BE2C (cell line): Measurements from ENCODE around the gene CAB39.

Experiments used
- DNase-seq: peaks from one replicate; pipeline ENCODE4 v3.0.0-alpha.2; 2020
- H3K27me3 ChIP-seq: fragments of 250-450 bp; sonication (Bioruptor Pico); 2 replicates; pipeline ENCODE4 v1.5.1; 2020; ENCODE audit warnings: mild to moderate bottlenecking
- H3K36me3 ChIP-seq: fragments of 250-450 bp; sonication (Bioruptor Pico); 2 replicates; pipeline ENCODE4 v1.5.1; 2020; ENCODE audit warnings: mild to moderate bottlenecking
- H3K4me1 ChIP-seq: fragments of 250-450 bp; sonication (Bioruptor Pico); 2 replicates; pipeline ENCODE4 v1.5.1; 2020
- H3K4me3 ChIP-seq: 2 replicates; pipeline ENCODE4 v1.5.1; 2011; ENCODE audit warnings: low read depth, low read length
- H3K9me3 ChIP-seq: fragments of 250-450 bp; sonication (Bioruptor Pico); 2 replicates; pipeline ENCODE4 v1.5.1; 2020
- TF ChIP-seq, protein P1 (sequence below): IDR thresholded peaks from 2 replicates; pipeline ENCODE4 v1.5.1; 2012; ENCODE audit warnings: mild to moderate bottlenecking, low read depth, low read length

The CAB39 gene

GRCh38 chr2:230850358-230850658 lies 137.7 kb downstream of the CAB39 start:
- Histone ChIP-seq H3K4me1 (no peaks in the 10 kb centered on the region), H3K9me3 (no peaks in the 10 kb centered on the region), H3K36me3 (no peaks in the 10 kb centered on the region), H3K27me3 (no peaks in the 10 kb centered on the region), H3K4me3 (no peak overlapping the region)
- TF ChIP-seq, protein P1, sequence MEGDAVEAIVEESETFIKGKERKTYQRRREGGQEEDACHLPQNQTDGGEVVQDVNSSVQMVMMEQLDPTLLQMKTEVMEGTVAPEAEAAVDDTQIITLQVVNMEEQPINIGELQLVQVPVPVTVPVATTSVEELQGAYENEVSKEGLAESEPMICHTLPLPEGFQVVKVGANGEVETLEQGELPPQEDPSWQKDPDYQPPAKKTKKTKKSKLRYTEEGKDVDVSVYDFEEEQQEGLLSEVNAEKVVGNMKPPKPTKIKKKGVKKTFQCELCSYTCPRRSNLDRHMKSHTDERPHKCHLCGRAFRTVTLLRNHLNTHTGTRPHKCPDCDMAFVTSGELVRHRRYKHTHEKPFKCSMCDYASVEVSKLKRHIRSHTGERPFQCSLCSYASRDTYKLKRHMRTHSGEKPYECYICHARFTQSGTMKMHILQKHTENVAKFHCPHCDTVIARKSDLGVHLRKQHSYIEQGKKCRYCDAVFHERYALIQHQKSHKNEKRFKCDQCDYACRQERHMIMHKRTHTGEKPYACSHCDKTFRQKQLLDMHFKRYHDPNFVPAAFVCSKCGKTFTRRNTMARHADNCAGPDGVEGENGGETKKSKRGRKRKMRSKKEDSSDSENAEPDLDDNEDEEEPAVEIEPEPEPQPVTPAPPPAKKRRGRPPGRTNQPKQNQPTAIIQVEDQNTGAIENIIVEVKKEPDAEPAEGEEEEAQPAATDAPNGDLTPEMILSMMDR: no peak
- no peak for DNase-seq

DNA sequence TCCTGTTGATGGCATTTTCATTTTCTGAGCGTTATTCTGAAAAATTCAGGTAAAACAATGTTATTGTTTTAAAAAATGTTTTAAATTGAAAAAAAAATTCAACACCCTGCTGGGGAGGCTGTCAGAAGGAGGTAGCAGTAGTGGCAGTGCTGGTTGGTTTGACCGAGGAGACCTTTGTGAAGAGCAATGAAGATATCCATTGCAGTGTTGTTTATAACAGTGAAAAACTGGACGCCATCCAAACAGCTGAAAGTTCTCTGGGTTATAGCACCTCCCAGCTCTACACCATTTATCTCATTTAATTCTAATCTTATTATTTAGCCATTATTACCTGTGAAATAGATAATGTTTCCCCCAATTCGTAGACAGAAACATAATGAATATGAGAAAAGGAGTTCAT lies 139.5 kb downstream of the CAB39 start:
- no peaks in the 10 kb centered on the region for H3K27me3 ChIP-seq
- no peaks in the 10 kb centered on the region for H3K9me3 ChIP-seq
- no peak overlapping the region for H3K4me3 ChIP-seq
- DNase-seq: no peak
- H3K4me1 ChIP-seq: no peaks in the 10 kb centered on the region
- TF ChIP-seq, protein P1: no peak
- H3K36me3 ChIP-seq: no peaks in the 10 kb centered on the region

DNA sequence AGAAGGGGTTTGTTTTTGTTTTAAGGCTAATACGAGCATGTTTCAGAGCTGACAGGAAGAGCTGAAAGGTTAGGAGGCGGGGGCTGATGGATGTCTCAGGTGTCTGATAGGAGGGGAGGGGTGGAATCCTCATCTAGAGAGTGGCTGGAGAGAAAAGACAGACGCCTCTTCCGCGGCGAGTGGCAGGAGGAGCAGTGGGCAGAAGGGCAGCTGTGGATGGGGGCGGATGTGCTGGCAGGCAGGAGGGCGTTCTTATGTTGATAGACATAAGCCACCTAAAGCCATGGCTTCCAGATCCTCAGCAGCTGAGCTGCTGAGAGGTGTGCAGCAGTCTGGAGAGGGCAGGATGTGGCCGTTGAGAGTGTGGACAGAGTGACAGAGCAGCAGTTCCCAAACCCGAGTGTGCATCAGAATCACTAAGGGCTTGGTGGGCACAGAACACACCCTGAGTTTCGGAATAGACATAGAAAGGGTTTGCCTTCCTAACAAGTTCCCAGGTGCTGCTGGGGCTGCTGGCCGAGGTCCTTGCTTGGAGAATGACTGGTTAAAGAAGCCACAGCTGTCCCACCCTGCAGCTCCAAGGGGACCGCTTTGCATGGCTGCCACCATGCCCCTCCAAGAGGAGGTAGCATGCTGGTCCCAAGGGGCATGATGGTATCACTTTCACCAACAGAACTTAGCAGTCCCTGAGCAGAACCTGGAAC lies 149.1 kb downstream of the CAB39 start:
- H3K36me3 ChIP-seq: no peaks in the 10 kb centered on the region
- H3K27me3 ChIP-seq: peaks cover 10% of the 10 kb centered on the region
- H3K9me3 ChIP-seq: no peaks in the 10 kb centered on the region
- TF ChIP-seq, protein P1: no peak
- no peak overlapping the region for H3K4me3 ChIP-seq
- DNase-seq: no peak
- H3K4me1 ChIP-seq: no peaks in the 10 kb centered on the region

DNA sequence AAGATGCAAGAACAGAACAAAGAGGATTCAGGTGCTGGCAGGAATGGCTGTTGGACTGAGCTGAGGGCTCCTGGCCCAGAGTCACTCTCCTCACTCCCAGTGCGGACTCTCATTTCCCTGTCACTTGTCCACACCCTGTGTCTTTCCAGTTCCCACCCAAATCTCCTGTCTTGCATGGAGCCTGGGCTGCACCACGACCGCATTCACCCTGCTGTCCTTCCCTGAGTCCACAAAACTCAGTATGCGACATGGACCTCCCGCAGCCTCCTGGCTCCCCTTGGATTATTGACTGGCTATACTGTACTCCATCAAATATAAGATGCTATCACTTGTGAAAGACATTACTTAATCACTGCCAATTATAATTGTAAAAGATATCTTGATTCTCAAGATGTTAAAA lies 149.7 kb downstream of the CAB39 start:
- Histone ChIP-seq H3K36me3 (no peaks in the 10 kb centered on the region), H3K9me3 (no peaks in the 10 kb centered on the region), H3K4me1 (peaks cover 5% of the 10 kb centered on the region), H3K4me3 (no peak overlapping the region), H3K27me3 (peaks cover 10% of the 10 kb centered on the region)
- TF ChIP-seq, protein P1: no peak
- no peak for DNase-seq

GRCh38 chr2:230863031-230863430 lies 150.4 kb downstream of the CAB39 start:
- Histone ChIP-seq H3K4me3 (no peak overlapping the region), H3K27me3 (peaks cover 5% of the 10 kb centered on the region), H3K4me1 (peaks cover 8% of the 10 kb centered on the region), H3K9me3 (no peaks in the 10 kb centered on the region), H3K36me3 (no peaks in the 10 kb centered on the region)
- no peak for DNase-seq
- TF ChIP-seq, protein P1: no peak

GRCh38 chr2:230863442-230864121 lies 150.9 kb downstream of the CAB39 start:
- DNase-seq: no peak
- no peak overlapping the region for H3K4me3 ChIP-seq
- H3K27me3 ChIP-seq: peaks cover 2% of the 10 kb centered on the region
- TF ChIP-seq, protein P1: no peak
- no peaks in the 10 kb centered on the region for H3K9me3 ChIP-seq
- H3K4me1 ChIP-seq: peaks cover 11% of the 10 kb centered on the region
- H3K36me3 ChIP-seq: no peaks in the 10 kb centered on the region
